Natural killer cell treated with Interleukin-12 subunit alpha and Interleukin-12 subunit beta and Interleukin-15 and Interleukin-18, amount 100 ng/mL, for 72 hours (primary cell): ENCODE results near the gene EHD1. TPM values are rescaled to one million over a fixed set of nuclear protein-coding genes. Genes with fewer than 3 reads are reported as not detected.

ENCODE experiments used
- ATAC-seq, 2 donors: fragments of 150-1000 bp; cut with Tn5 transposase in 1 of 2; sonication (Bioruptor Pico), chemical (Tn5 transposase) in 1 of 2; 2 replicates each; pipeline ENCODE4 v1.10.0; 2021
- DNase-seq: peaks from one replicate; pipeline ENCODE4 v3.0.0; 2022; ENCODE audit warnings: low spot score
- H3K27ac Mint-ChIP-seq, 2 donors: 1 replicate in 1 of 2; 2 replicates in 1 of 2; pipeline ENCODE4 v1.8.0; 2022; ENCODE audit warnings: mixed read lengths in 2 of 2, mild to moderate bottlenecking in 1 of 2, moderate library complexity in 1 of 2
- H3K27me3 Mint-ChIP-seq, 2 donors: 1 replicate in 1 of 2; 2 replicates in 1 of 2; pipeline ENCODE4 v1.8.0; 2022; ENCODE audit warnings: mixed read lengths in 2 of 2
- H3K36me3 Mint-ChIP-seq: one replicate; pipeline ENCODE4 v1.8.0; 2022; ENCODE audit warnings: mixed read lengths
- H3K4me1 Mint-ChIP-seq, 2 donors: 1 replicate in 1 of 2; 2 replicates in 1 of 2; pipeline ENCODE4 v1.8.0; 2022; ENCODE audit warnings: low read depth in 2 of 2, mixed read lengths in 2 of 2, mild to moderate bottlenecking in 1 of 2
- H3K4me3 Mint-ChIP-seq: one replicate; pipeline ENCODE4 v1.8.0; 2022; ENCODE audit warnings: mixed read lengths
- H3K9me3 Mint-ChIP-seq: 2 replicates; pipeline ENCODE4 v1.8.0; 2022; ENCODE audit warnings: mixed read lengths
- total RNA-seq, 2 donors: library from RNA; stranded (reverse); gene quantifications; one replicate each; pipeline ENCODE4 v1.2.3, GENCODE V29; 2022

The EHD1 gene
- total RNA-seq, 2 donors from 2014 or later = 202 to 235 TPM

DNA sequence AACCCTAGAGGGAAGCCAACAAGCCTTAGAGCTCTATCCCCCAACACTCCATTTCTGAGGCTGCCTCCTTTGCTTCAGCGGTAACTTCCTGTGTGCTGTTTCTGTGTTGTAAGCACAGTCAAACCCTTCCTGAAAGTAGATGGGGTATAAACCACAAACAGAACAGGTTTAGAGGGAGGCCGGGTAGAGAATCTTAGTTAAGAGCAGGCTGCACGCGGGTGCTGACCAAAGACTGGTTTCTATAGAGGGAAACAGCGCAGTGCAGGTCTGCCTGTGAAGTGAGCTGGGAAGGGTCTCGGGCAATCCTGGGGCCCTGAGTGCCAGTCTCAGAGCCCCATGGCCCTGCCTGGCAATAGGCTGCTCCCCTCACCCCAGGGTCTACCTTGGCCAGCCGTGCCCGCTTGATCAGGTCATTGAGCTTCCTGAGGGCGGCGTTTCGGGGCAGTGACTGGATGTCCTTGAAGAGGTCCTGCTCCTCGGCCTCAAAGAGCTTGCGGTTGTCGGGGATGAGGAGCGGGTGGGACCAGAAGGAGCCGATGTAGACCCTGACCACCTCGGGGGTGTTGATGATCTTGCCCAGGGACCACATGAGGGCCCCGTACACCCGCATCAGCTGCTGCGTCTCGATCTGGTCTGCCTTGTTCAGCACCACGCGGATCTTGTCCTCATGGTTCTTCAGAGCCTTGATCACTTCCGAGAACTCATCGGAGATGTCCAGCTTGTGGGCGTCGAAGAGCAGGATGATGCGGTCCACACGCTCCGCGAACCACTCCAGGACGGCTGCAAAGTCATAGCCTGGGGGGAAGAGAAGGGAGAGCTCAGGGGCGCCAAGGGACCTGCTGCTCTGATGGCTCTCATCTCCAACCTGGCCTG is 18.6 kb downstream of the EHD1 start:
- Mint-ChIP-seq H3K4me3 (peak overlapping the region; percentile 89), H3K4me1 (peaks cover 69 to 74% of the 10 kb centered on the region in 2 donors), H3K27me3 (no peaks in the 10 kb centered on the region), H3K9me3 (no peaks in the 10 kb centered on the region), H3K27ac (peak overlapping the region; percentile 88 to 92), H3K36me3 (peaks cover 6% of the 10 kb centered on the region)
- DNase-seq (no peak), ATAC-seq (peak; percentile 80 to 84)

GRCh38 chr11:64858467-64859263 is 19.8 kb downstream of the EHD1 start:
- H3K4me1 Mint-ChIP-seq = peaks cover 68 to 69% of the 10 kb centered on the region in 2 donors
- peak overlapping the region; percentile 89 for H3K4me3 Mint-ChIP-seq
- H3K36me3 Mint-ChIP-seq = peaks cover 6% of the 10 kb centered on the region
- no peaks in the 10 kb centered on the region for H3K27me3 Mint-ChIP-seq
- DNase-seq = peak; percentile 77
- peak; percentile 62 to 64 for ATAC-seq
- peak overlapping the region; percentile 88 to 92 for H3K27ac Mint-ChIP-seq
- H3K9me3 Mint-ChIP-seq = no peaks in the 10 kb centered on the region

DNA sequence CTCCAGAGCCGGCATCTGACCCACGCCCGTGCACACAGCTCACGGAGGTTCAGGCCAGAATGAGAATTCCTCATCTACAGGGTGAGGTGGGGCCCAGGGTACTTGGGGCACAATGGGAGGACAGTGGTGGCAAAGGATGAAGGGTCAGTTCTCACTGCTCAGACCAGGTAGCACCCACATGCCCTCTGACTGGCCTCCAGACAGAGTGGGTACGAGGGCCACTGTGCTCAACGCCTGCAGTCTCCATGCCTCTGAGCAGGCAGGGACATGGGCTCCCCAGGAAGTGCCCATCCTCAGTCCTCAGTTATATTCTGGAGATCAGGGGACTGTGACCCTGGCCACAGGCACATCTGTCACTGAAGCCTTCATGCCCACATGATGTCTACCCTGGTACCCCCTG is 20.9 kb downstream of the EHD1 start:
- Mint-ChIP-seq H3K4me1 (peaks cover 72% of the 10 kb centered on the region in 2 donors), H3K36me3 (peaks cover 6% of the 10 kb centered on the region), H3K27ac (peak overlapping the region; percentile 53 to 88), H3K4me3 (peak overlapping the region; percentile 51), H3K9me3 (no peaks in the 10 kb centered on the region), H3K27me3 (no peaks in the 10 kb centered on the region)
- DNase-seq = no peak
- ATAC-seq = no peak

- peak overlapping the region; percentile 86 for H3K4me3 Mint-ChIP-seq
- peak; percentile 87 for DNase-seq
- H3K9me3 Mint-ChIP-seq = no peaks in the 10 kb centered on the region
- peaks cover 6% of the 10 kb centered on the region for H3K36me3 Mint-ChIP-seq
- ATAC-seq = peak; percentile 53 to 72
- peak overlapping the region; percentile 88 to 95 for H3K27ac Mint-ChIP-seq
- H3K27me3 Mint-ChIP-seq = no peaks in the 10 kb centered on the region
- H3K4me1 Mint-ChIP-seq = peaks cover 73 to 75% of the 10 kb centered on the region in 2 donors
Observed at GRCh38 chr11:64856382-64857227, 21.8 kb downstream of the EHD1 start.

DNA sequence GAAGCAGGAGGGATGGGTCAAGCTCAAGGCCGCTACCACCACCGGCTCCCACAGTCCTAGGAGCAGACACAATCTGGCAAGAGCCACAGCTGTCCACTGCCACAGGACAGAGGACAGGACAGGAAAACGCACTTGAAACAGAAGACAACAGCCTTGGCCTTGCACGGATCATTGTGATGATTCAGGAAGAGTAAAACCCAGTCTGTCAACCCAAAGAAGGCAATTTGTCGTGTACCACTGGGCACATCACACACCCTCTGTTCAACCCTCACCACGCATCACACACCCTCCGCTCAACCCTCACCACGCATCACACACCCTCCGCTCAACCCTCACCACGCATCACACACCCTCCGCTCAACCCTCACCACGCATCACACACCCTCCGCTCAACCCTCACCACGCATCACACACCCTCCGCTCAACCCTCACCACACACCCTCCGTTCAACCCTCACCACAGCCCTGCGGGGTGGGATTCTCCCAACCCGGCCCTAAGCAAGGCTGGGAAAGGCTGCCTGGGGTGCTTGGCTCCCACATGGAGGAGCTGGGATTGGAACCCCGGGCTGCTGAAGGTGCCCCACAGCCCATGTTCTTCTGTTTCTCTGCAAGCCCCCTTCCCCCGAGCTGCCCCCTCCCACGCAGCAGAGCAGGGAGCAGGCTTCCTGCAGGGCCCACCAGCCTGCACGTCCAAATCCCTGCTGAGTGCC is 22.7 kb downstream of the EHD1 start:
- Mint-ChIP-seq H3K4me3 (peak overlapping the region; percentile 86), H3K27me3 (no peaks in the 10 kb centered on the region), H3K4me1 (peaks cover 76 to 78% of the 10 kb centered on the region in 2 donors), H3K36me3 (peaks cover 6% of the 10 kb centered on the region), H3K27ac (peak overlapping the region; percentile 88 to 95), H3K9me3 (no peaks in the 10 kb centered on the region)
- DNase-seq (no peak), ATAC-seq (no peak)

- Mint-ChIP-seq H3K4me1 (peaks cover 71 to 73% of the 10 kb centered on the region in 2 donors), H3K36me3 (peaks cover 6% of the 10 kb centered on the region), H3K27ac (peak overlapping the region; percentile 88 to 95), H3K9me3 (no peaks in the 10 kb centered on the region), H3K4me3 (peak overlapping the region; percentile 86), H3K27me3 (no peaks in the 10 kb centered on the region)
- DNase-seq (no peak), ATAC-seq (no peak)
Observed at GRCh38 chr11:64854534-64855502, 23.6 kb downstream of the EHD1 start.

GRCh38 chr11:64854157-64854533 is 24.3 kb downstream of the EHD1 start:
- H3K4me3 Mint-ChIP-seq = peak overlapping the region; percentile 86
- H3K9me3 Mint-ChIP-seq = no peaks in the 10 kb centered on the region
- ATAC-seq = no peak
- no peak for DNase-seq
- peaks cover 6% of the 10 kb centered on the region for H3K36me3 Mint-ChIP-seq
- H3K27me3 Mint-ChIP-seq = no peaks in the 10 kb centered on the region
- H3K4me1 Mint-ChIP-seq = peaks cover 71 to 72% of the 10 kb centered on the region in 2 donors
- peak overlapping the region; percentile 88 to 95 for H3K27ac Mint-ChIP-seq

DNA sequence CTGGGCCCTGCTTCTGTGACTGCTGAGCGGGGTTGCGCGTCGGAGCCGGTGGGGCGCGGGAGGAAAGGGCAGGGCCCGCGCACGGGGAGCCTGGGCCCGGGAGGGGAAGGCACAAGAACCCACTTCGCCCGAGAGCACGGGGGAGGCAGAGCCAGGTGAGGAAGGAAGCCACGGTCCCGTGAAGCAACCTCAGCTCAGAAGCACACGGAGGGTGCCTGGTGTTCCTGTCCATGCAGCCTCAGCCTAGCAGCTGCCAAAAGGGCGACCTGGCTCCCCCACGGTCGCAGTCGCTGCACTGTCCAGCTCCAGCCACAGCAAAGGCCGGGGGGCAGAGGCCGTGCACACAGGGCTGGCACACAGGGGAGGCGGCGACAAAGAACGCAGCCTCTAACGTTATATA is 24.7 kb downstream of the EHD1 start:
- peak overlapping the region; percentile 80 for H3K4me3 Mint-ChIP-seq
- peaks cover 70 to 71% of the 10 kb centered on the region in 2 donors for H3K4me1 Mint-ChIP-seq
- H3K9me3 Mint-ChIP-seq = no peaks in the 10 kb centered on the region
- DNase-seq (no peak), ATAC-seq (no peak)
- H3K27me3 Mint-ChIP-seq = no peaks in the 10 kb centered on the region
- H3K27ac Mint-ChIP-seq = peak overlapping the region; percentile 78 to 92
- peaks cover 6% of the 10 kb centered on the region for H3K36me3 Mint-ChIP-seq

- ATAC-seq (peak; percentile 33 to 59), DNase-seq (peak; percentile 79)
- peak overlapping the region; percentile 78 to 92 for H3K27ac Mint-ChIP-seq
- peak overlapping the region; percentile 80 for H3K4me3 Mint-ChIP-seq
- peaks cover 6% of the 10 kb centered on the region for H3K36me3 Mint-ChIP-seq
- no peaks in the 10 kb centered on the region for H3K9me3 Mint-ChIP-seq
- no peaks in the 10 kb centered on the region for H3K27me3 Mint-ChIP-seq
- peaks cover 72% of the 10 kb centered on the region in 2 donors for H3K4me1 Mint-ChIP-seq
Observed at GRCh38 chr11:64852804-64853509, 25.5 kb downstream of the EHD1 start.

DNA sequence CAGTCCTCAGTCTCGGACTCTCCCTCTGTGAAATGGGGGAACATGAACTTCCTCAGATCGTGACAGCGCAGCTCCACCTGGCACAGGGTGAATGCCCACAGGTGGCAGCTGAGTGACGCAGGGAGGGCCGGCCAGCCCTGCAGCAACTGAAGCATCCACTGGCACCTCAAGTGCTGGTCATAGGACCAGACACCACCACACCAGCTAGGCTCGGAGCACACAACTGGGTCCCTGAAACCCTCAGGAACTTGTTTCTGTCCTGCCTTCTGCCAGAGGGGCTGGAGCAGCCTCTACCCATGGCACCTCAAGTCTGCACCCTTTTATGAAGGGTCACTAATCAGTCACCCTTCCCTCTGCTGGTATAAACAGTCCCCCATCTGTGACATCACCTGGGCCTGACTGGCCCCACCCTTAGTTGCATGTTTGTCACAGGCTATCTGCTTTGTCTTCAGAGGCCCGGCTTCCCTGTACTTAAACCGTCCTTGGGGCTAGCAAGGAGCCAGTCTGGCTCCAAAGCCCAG is 26.5 kb downstream of the EHD1 start:
- ATAC-seq = no peak

GRCh38 chr11:64850979-64851567 is 27.3 kb downstream of the EHD1 start:
- Mint-ChIP-seq H3K4me3 (peak overlapping the region; percentile 80), H3K4me1 (peaks cover 69 to 71% of the 10 kb centered on the region in 2 donors)

More for the DNA sequence above, 26.5 kb downstream of the EHD1 start:
- DNase-seq = no peak
- H3K27me3 Mint-ChIP-seq = no peaks in the 10 kb centered on the region
- no peaks in the 10 kb centered on the region for H3K9me3 Mint-ChIP-seq
- H3K27ac Mint-ChIP-seq = peak overlapping the region; percentile 78 to 92
- H3K4me3 Mint-ChIP-seq = peak overlapping the region; percentile 80
- H3K4me1 Mint-ChIP-seq = peaks cover 75 to 76% of the 10 kb centered on the region in 2 donors
- peaks cover 6% of the 10 kb centered on the region for H3K36me3 Mint-ChIP-seq

More at GRCh38 chr11:64850979-64851567, 27.3 kb downstream of the EHD1 start:
- Mint-ChIP-seq H3K27me3 (no peaks in the 10 kb centered on the region), H3K36me3 (peaks cover 6% of the 10 kb centered on the region), H3K9me3 (no peaks in the 10 kb centered on the region), H3K27ac (peak overlapping the region; percentile 78 to 92)
- ATAC-seq (peak; percentile 62 to 74), DNase-seq (peak; percentile 89)
